H9 (cell line): ENCODE data around the gene CORIN. TPM values are rescaled to one million over a fixed set of nuclear protein-coding genes. Genes with fewer than 3 reads are reported as not detected.

Experiments
- DNase-seq: peaks from one replicate; pipeline ENCODE4 v3.0.0-alpha.2; 2017
- H2AFZ ChIP-seq: one replicate; pipeline ENCODE4 v1.6.1; 2013; ENCODE audit warnings: mild to moderate bottlenecking, low read length, control low read depth, moderate library complexity
- H2AK5ac ChIP-seq: 2 replicates; pipeline ENCODE4 v1.6.1; 2013; ENCODE audit warnings: low read length, control low read depth, mixed read lengths; ENCODE audit not compliant: insufficient read length
- H2BK120ac ChIP-seq: one replicate; pipeline ENCODE4 v1.6.1; 2013; ENCODE audit warnings: low read depth, mild to moderate bottlenecking, low read length, control low read depth, inconsistent platforms; ENCODE audit not compliant: poor library complexity, severe bottlenecking
- H2BK12ac ChIP-seq: 2 replicates; pipeline ENCODE4 v1.6.1; 2013; ENCODE audit warnings: low read length, control low read depth, mixed read lengths, low read depth; ENCODE audit not compliant: insufficient read length
- H2BK15ac ChIP-seq: 2 replicates; pipeline ENCODE4 v1.6.1; 2013; ENCODE audit warnings: low read depth, low read length, control low read depth
- H2BK20ac ChIP-seq: one replicate; pipeline ENCODE4 v1.6.1; 2013; ENCODE audit warnings: low read depth, mild to moderate bottlenecking, low read length, control low read depth, inconsistent platforms; ENCODE audit not compliant: poor library complexity, severe bottlenecking
- H2BK5ac ChIP-seq: 2 replicates; pipeline ENCODE4 v1.6.1; 2013; ENCODE audit warnings: low read length, control low read depth, mixed read lengths; ENCODE audit not compliant: insufficient read length
- H3K14ac ChIP-seq: 2 replicates; pipeline ENCODE4 v1.6.1; 2013; ENCODE audit warnings: low read length, control low read depth; ENCODE audit not compliant: insufficient read depth
- H3K18ac ChIP-seq: 2 replicates; pipeline ENCODE4 v1.6.1; 2013; ENCODE audit warnings: low read depth, mild to moderate bottlenecking, mixed read lengths, low read length, control low read depth; ENCODE audit not compliant: insufficient read length
- H3K23ac ChIP-seq: 2 replicates; pipeline ENCODE4 v1.6.1; 2013; ENCODE audit warnings: low read length, control low read depth, mixed read lengths, low read depth; ENCODE audit not compliant: insufficient read length
- H3K23me2 ChIP-seq: 2 replicates; pipeline ENCODE4 v1.6.1; 2013; ENCODE audit warnings: low read depth, mild to moderate bottlenecking, mixed read lengths, low read length, control low read depth; ENCODE audit not compliant: insufficient read length, poor library complexity, severe bottlenecking
- H3K27ac ChIP-seq: 2 replicates; pipeline ENCODE4 v1.5.1; 2013; ENCODE audit warnings: low read length, control low read depth, mixed read lengths, low read depth; ENCODE audit not compliant: insufficient read length
- H3K27me3 ChIP-seq: 2 replicates; pipeline ENCODE4 v1.6.1; 2013; ENCODE audit warnings: low read length, control low read depth, inconsistent platforms; ENCODE audit not compliant: insufficient read depth
- H3K4ac ChIP-seq: 2 replicates; pipeline ENCODE4 v1.6.1; 2013; ENCODE audit warnings: low read depth, mild to moderate bottlenecking, control low read depth, inconsistent platforms, low read length, moderate library complexity
- H3K4me1 ChIP-seq: 2 replicates; pipeline ENCODE4 v1.6.1; 2013; ENCODE audit warnings: low read length, control low read depth, inconsistent platforms; ENCODE audit not compliant: insufficient read depth
- H3K4me2 ChIP-seq: 2 replicates; pipeline ENCODE4 v1.6.1; 2013; ENCODE audit warnings: low read length, control low read depth, mixed read lengths; ENCODE audit not compliant: insufficient read length, insufficient read depth
- H3K56ac ChIP-seq: 2 replicates; pipeline ENCODE4 v1.6.1; 2013; ENCODE audit warnings: low read depth, mild to moderate bottlenecking, mixed read lengths, low read length, control low read depth; ENCODE audit not compliant: insufficient read length
- H3K79me1 ChIP-seq: 2 replicates; pipeline ENCODE4 v1.6.1; 2013; ENCODE audit warnings: low read depth, mild to moderate bottlenecking, moderate library complexity, low read length, control low read depth, inconsistent platforms; ENCODE audit not compliant: insufficient read depth, poor library complexity, severe bottlenecking
- H3K79me2 ChIP-seq: 2 replicates; pipeline ENCODE4 v1.6.1; 2013; ENCODE audit warnings: low read length, control low read depth, inconsistent platforms; ENCODE audit not compliant: insufficient read depth
- H3K9ac ChIP-seq: 2 replicates; pipeline ENCODE4 v1.6.1; 2013; ENCODE audit warnings: low read length, control low read depth, mixed read lengths; ENCODE audit not compliant: insufficient read length; ENCODE audit errors: extremely low read depth
- H3K9me3 ChIP-seq: one replicate; pipeline ENCODE4 v1.6.1; 2013; ENCODE audit warnings: low read depth, low read length, inconsistent platforms; ENCODE audit not compliant: control insufficient read depth
- H3T11ph ChIP-seq: one replicate; pipeline ENCODE4 v1.6.1; 2013; ENCODE audit warnings: mild to moderate bottlenecking, low read length, control low read depth, inconsistent platforms
- H4K20me1 ChIP-seq: one replicate; pipeline ENCODE4 v1.6.1; 2013; ENCODE audit not compliant: control insufficient read depth, insufficient read length, insufficient read depth
- H4K5ac ChIP-seq: 2 replicates; pipeline ENCODE4 v1.6.1; 2013; ENCODE audit warnings: low read depth, mild to moderate bottlenecking, mixed read lengths, low read length, control low read depth; ENCODE audit not compliant: insufficient read length
- H4K8ac ChIP-seq: replicated peaks from 2 replicates; pipeline ENCODE4 v1.6.1; 2013; ENCODE audit warnings: low read length, control low read depth, mixed read lengths, low read depth; ENCODE audit not compliant: insufficient read length
- H4K91ac ChIP-seq: 2 replicates; pipeline ENCODE4 v1.6.1; 2013; ENCODE audit warnings: low read depth, mild to moderate bottlenecking, moderate library complexity, mixed read lengths, low read length, control low read depth; ENCODE audit not compliant: insufficient read length
- H3K27ac Mint-ChIP-seq, 3 experiments: 2 replicates in 2 of 3; 3 replicates in 1 of 3; pipeline ENCODE4 v1.8.0; 2020 to 2021; ENCODE audit warnings: mixed read lengths in 3 of 3, mild to moderate bottlenecking in 1 of 3, moderate library complexity in 1 of 3
- H3K27me3 Mint-ChIP-seq: 2 replicates; pipeline ENCODE4 v1.8.0; 2021; ENCODE audit warnings: low read depth, mild to moderate bottlenecking, moderate library complexity, mixed read lengths
- H3K36me3 Mint-ChIP-seq, 3 experiments: 2 replicates in 2 of 3; 3 replicates in 1 of 3; pipeline ENCODE4 v1.8.0; 2020 to 2021; ENCODE audit warnings: low read depth in 3 of 3, mixed read lengths in 3 of 3; ENCODE audit not compliant: insufficient read depth in 1 of 3
- H3K4me1 Mint-ChIP-seq, 2 experiments: 2 replicates each; pipeline ENCODE4 v1.8.0; 2020; ENCODE audit warnings: mixed read lengths in 2 of 2
- H3K4me3 Mint-ChIP-seq, 2 experiments: 2 replicates in 1 of 2; 3 replicates in 1 of 2; pipeline ENCODE4 v1.8.0; 2020 to 2021; ENCODE audit warnings: mild to moderate bottlenecking in 2 of 2, mixed read lengths in 2 of 2, moderate library complexity in 1 of 2
- H3K9me3 Mint-ChIP-seq, 2 experiments: 2 replicates in 1 of 2; 3 replicates in 1 of 2; pipeline ENCODE4 v1.8.0; 2020; ENCODE audit warnings: mild to moderate bottlenecking in 2 of 2, mixed read lengths in 2 of 2, moderate library complexity in 1 of 2
- WGBS: extraction: QIAGEN DNeasy Blood & Tissue Kit; methylation state at CpG from one replicate; pipeline ENCODE4 v1.1.7; 2013; ENCODE audit warnings: missing lambda C conversion rate, low lambda C conversion rate, mixed read lengths; ENCODE audit not compliant: insufficient read length; ENCODE audit errors: extremely low coverage; 5-methylcytosine and 5-hydroxymethylcytosine counted together
- total RNA-seq: library from RNA; stranded (reverse); gene quantifications from 2 replicates; pipeline ENCODE4 v1.2.1, GENCODE V29; 2021
- TF ChIP-seq, protein P1 (sequence below): fragments of 200-600 bp; sonication (generic); conservative IDR thresholded peaks from 3 replicates; pipeline ENCODE4 v1.8.0; 2021; ENCODE audit warnings: antibody characterized with exemption, mild to moderate bottlenecking

The CORIN gene
- total RNA-seq, 1 experiment from 2014 or later: 0.39 TPM

GRCh38 chr4:47621181-47621580 is 216.7 kb downstream of the CORIN start:
- no peak for DNase-seq
- no peak overlapping the region for H4K5ac ChIP-seq
- no peak overlapping the region for H2BK20ac ChIP-seq
- no peak overlapping the region for H3K9ac ChIP-seq
- no peaks in the 10 kb centered on the region for H3K23me2 ChIP-seq
- H2BK5ac ChIP-seq: no peak overlapping the region
- Mint-ChIP-seq H3K4me3 (no peak overlapping the region), H3K4me1 (no peaks in the 10 kb centered on the region), H3K27me3 (peaks cover 1% of the 10 kb centered on the region; the same call in 1 of the 2 replicates), H3K9me3 (peaks cover 0 to 4% of the 10 kb centered on the region in 2 experiments; a peak in 1 of 5 replicates), H3K27ac (no peak overlapping the region), H3K36me3 (no peaks in the 10 kb centered on the region)
- WGBS: no CpG with 5 or more reads among the region's 1 CpG
- no peak overlapping the region for H2BK120ac ChIP-seq
- no peak overlapping the region for H4K8ac ChIP-seq
- H3K9me3 ChIP-seq: no peaks in the 10 kb centered on the region
- H4K20me1 ChIP-seq: no peaks in the 10 kb centered on the region
- TF ChIP-seq, protein P1, sequence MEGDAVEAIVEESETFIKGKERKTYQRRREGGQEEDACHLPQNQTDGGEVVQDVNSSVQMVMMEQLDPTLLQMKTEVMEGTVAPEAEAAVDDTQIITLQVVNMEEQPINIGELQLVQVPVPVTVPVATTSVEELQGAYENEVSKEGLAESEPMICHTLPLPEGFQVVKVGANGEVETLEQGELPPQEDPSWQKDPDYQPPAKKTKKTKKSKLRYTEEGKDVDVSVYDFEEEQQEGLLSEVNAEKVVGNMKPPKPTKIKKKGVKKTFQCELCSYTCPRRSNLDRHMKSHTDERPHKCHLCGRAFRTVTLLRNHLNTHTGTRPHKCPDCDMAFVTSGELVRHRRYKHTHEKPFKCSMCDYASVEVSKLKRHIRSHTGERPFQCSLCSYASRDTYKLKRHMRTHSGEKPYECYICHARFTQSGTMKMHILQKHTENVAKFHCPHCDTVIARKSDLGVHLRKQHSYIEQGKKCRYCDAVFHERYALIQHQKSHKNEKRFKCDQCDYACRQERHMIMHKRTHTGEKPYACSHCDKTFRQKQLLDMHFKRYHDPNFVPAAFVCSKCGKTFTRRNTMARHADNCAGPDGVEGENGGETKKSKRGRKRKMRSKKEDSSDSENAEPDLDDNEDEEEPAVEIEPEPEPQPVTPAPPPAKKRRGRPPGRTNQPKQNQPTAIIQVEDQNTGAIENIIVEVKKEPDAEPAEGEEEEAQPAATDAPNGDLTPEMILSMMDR: no peak
- no peak overlapping the region for H2AFZ ChIP-seq
- H3K27ac ChIP-seq: no peak overlapping the region
- no peak overlapping the region for H4K91ac ChIP-seq
- no peak overlapping the region for H2BK15ac ChIP-seq
- no peak overlapping the region for H3K14ac ChIP-seq
- H3K27me3 ChIP-seq: no peaks in the 10 kb centered on the region
- H3T11ph ChIP-seq: no peak overlapping the region
- H3K4me1 ChIP-seq: no peaks in the 10 kb centered on the region
- no peak overlapping the region for H3K4ac ChIP-seq
- H3K79me2 ChIP-seq: no peaks in the 10 kb centered on the region
- H3K23ac ChIP-seq: no peak overlapping the region
- H3K4me2 ChIP-seq: no peak overlapping the region
- H3K56ac ChIP-seq: no peak overlapping the region
- no peaks in the 10 kb centered on the region for H3K79me1 ChIP-seq
- no peak overlapping the region for H2AK5ac ChIP-seq
- H3K18ac ChIP-seq: no peak overlapping the region
- no peak overlapping the region for H2BK12ac ChIP-seq
